ENCODE measurements around the gene FETUB. TPM values are rescaled to one million over a fixed set of nuclear protein-coding genes. Genes with fewer than 3 reads are reported as not detected.
"Not testable (repeated sequence)": the region's sequence is repeated elsewhere in the genome, so short reads cannot be mapped to it uniquely, and the experiment has no call there.

FETUB gene
- total and polyA plus RNA-seq, 8 donors: not detected

- FAIRE-seq (no peak), DNase-seq (no peak), ATAC-seq (no peak)
- no peaks in the 10 kb centered on the region for H3K36me3 ChIP-seq
- H3K27me3 ChIP-seq: no peaks in the 10 kb centered on the region
- intact Hi-C loops (cut with DNase I): no loop called here
- WGBS, 2 donors: 38 to 47% methylated on average over 12 of the region's 12 CpGs
- no peak overlapping the region for H3K4me3 ChIP-seq
- H3K27ac ChIP-seq: no peak overlapping the region
- no peaks in the 10 kb centered on the region for H3K9me3 ChIP-seq
- no peak for TF ChIP-seq CTCF (IDR thresholded peaks at IDR 0.05)
- H3K4me1 ChIP-seq: no peaks in the 10 kb centered on the region
Observed at GRCh38 chr3:186687120-186687651, 47.0 kb downstream of the FETUB start.

- H3K27me3 ChIP-seq; FAIRE-seq; H3K27ac ChIP-seq; H3K36me3 ChIP-seq; intact Hi-C loops (cut with DNase I); H3K4me1 ChIP-seq; H3K9me3 ChIP-seq; ATAC-seq; H3K4me3 ChIP-seq; DNase-seq: not testable (repeated sequence)
- 83 to 91% methylated on average over 1 of the region's 1 CpG for WGBS, 2 donors
Observed at GRCh38 chr3:186690304-186690703, 50.1 kb downstream of the FETUB start.

- ATAC-seq (no peak), DNase-seq (no peak), FAIRE-seq (no peak)
- Histone ChIP-seq H3K9me3 (no peaks in the 10 kb centered on the region), H3K27me3 (no peaks in the 10 kb centered on the region), H3K4me3 (no peak overlapping the region), H3K36me3 (no peaks in the 10 kb centered on the region), H3K4me1 (no peaks in the 10 kb centered on the region), H3K27ac (no peak overlapping the region)
- intact Hi-C loops (cut with DNase I): no loop called here
- no peak for TF ChIP-seq CTCF (IDR thresholded peaks at IDR 0.05)
- 79 to 87% methylated on average over 7 of the region's 7 CpGs for WGBS, 2 donors
Observed at GRCh38 chr3:186691676-186692075, 51.5 kb downstream of the FETUB start.

GRCh38 chr3:186693843-186694242, 53.6 kb downstream of the FETUB start:
- 45 to 57% methylated on average over 3 of the region's 3 CpGs for WGBS, 2 donors
- no peaks in the 10 kb centered on the region for H3K4me1 ChIP-seq
- no peaks in the 10 kb centered on the region for H3K36me3 ChIP-seq
- H3K9me3 ChIP-seq: no peaks in the 10 kb centered on the region
- H3K27ac ChIP-seq: no peak overlapping the region
- no peak for ATAC-seq
- no peaks in the 10 kb centered on the region for H3K27me3 ChIP-seq
- FAIRE-seq: no peak
- TF ChIP-seq CTCF (IDR thresholded peaks at IDR 0.05): no peak
- no peak for DNase-seq
- intact Hi-C loops (cut with DNase I): no loop called here
- H3K4me3 ChIP-seq: no peak overlapping the region

GRCh38 chr3:186694288-186695032, 54.3 kb downstream of the FETUB start:
- intact Hi-C loops (cut with DNase I): no loop called here
- H3K36me3 ChIP-seq: no peaks in the 10 kb centered on the region
- H3K27ac ChIP-seq: no peak overlapping the region
- no peaks in the 10 kb centered on the region for H3K9me3 ChIP-seq
- TF ChIP-seq CTCF (IDR thresholded peaks at IDR 0.05): no peak
- DNase-seq (no peak), FAIRE-seq (no peak), ATAC-seq (no peak)
- H3K4me3 ChIP-seq: no peak overlapping the region
- H3K27me3 ChIP-seq: no peaks in the 10 kb centered on the region
- no peaks in the 10 kb centered on the region for H3K4me1 ChIP-seq
- WGBS, 2 donors: 73 to 77% methylated on average over 6 of the region's 6 CpGs
